Prostate gland (tissue), 2 donors: ENCODE measurements around the gene SERBP1. TPM values are rescaled to one million over a fixed set of nuclear protein-coding genes. Genes with fewer than 3 reads are reported as not detected.
"Not testable (repeated sequence)": the region's sequence is repeated elsewhere in the genome, so short reads cannot be mapped to it uniquely, and the experiment has no call there.

Experiments
- DNase-seq: peaks from one replicate; pipeline ENCODE4 v3.0.0-alpha.2; 2019; ENCODE audit warnings: low spot score
- H3K27ac ChIP-seq, 2 donors: fragments of 200-600 bp; sonication (generic); 2 replicates each; pipeline ENCODE4 v1.5.1; 2017 to 2019
- H3K27me3 ChIP-seq: fragments of 200-600 bp; sonication (generic); replicated peaks from 2 replicates; pipeline ENCODE4 v1.5.1; 2019; ENCODE audit not compliant: insufficient read depth
- H3K36me3 ChIP-seq, 2 donors: fragments of 200-600 bp; sonication (generic); 1 replicate in 1 of 2; 2 replicates in 1 of 2; pipeline versions ENCODE4 v1.5.1 to v1.8.1; 2017 to 2019
- H3K4me1 ChIP-seq: fragments of 200-600 bp; sonication (generic); replicated peaks from 2 replicates; pipeline ENCODE4 v1.5.1; 2019
- H3K4me3 ChIP-seq, 2 donors: fragments of 200-600 bp; sonication (generic); 2 replicates each; pipeline ENCODE4 v1.5.1; 2017 to 2019
- H3K9me3 ChIP-seq: fragments of 200-600 bp; sonication (generic); 2 replicates; pipeline ENCODE4 v1.5.1; 2017
- POLR2A ChIP-seq: fragments of 450-650 bp; IDR thresholded peaks from one replicate; pipeline ENCODE4 v1.6.1; 2016; ENCODE audit warnings: antibody characterized with exemption, mild to moderate bottlenecking
- POLR2AphosphoS5 ChIP-seq: sonication (generic); formaldehyde crosslinking; IDR thresholded peaks from one replicate; pipeline ENCODE4 v1.6.1; 2017; ENCODE audit warnings: antibody characterized with exemption
- WGBS: methylation state at CpG from one replicate; pipeline ENCODE4 v1.1.5; 2018; 5-methylcytosine and 5-hydroxymethylcytosine counted together
- intact Hi-C: fragments of 100-400 bp; cut with DNase I; formaldehyde crosslinking; loops from one replicate; pipeline ENCODE4 v1.14.2; 2022
- total RNA-seq, 2 donors: library from RNA; depleted of rRNA; stranded (reverse); fragments of >200 nt; gene quantifications; one replicate each; pipeline ENCODE4 v1.1.0, GENCODE V29; 2016
- TF ChIP-seq, protein P1 (sequence below), 4 experiments: fragments of 200-600 bp in 2 of 4; fragments of 450-650 bp in 2 of 4; sonication (generic) in 2 of 4; IDR thresholded peaks; 1 replicate in 3 of 4; 2 replicates in 1 of 4; pipeline ENCODE4 v1.5.1; 2016 to 2019; ENCODE audit warnings: antibody characterized with exemption in 4 of 4, mild to moderate bottlenecking in 2 of 4, moderate library complexity in 2 of 4

The SERBP1 gene
- total RNA-seq, 2 donors from 2014 or later, result 155 to 169 TPM

GRCh38 chr1:67415041-67415440 lies 15.2 kb downstream of the SERBP1 start:
- WGBS, result 91% methylated on average over 13 of the region's 13 CpGs
- H3K36me3 ChIP-seq, result peaks cover 0 to 5% of the 10 kb centered on the region in 2 donors
- TF ChIP-seq, protein P1, sequence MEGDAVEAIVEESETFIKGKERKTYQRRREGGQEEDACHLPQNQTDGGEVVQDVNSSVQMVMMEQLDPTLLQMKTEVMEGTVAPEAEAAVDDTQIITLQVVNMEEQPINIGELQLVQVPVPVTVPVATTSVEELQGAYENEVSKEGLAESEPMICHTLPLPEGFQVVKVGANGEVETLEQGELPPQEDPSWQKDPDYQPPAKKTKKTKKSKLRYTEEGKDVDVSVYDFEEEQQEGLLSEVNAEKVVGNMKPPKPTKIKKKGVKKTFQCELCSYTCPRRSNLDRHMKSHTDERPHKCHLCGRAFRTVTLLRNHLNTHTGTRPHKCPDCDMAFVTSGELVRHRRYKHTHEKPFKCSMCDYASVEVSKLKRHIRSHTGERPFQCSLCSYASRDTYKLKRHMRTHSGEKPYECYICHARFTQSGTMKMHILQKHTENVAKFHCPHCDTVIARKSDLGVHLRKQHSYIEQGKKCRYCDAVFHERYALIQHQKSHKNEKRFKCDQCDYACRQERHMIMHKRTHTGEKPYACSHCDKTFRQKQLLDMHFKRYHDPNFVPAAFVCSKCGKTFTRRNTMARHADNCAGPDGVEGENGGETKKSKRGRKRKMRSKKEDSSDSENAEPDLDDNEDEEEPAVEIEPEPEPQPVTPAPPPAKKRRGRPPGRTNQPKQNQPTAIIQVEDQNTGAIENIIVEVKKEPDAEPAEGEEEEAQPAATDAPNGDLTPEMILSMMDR (IDR thresholded peaks at IDR 0.05), result no peak
- TF ChIP-seq POLR2AphosphoS5 (no peak), POLR2A (no peak)

GRCh38 chr1:67414574-67414973 lies 15.6 kb downstream of the SERBP1 start:
- 75% methylated on average over 2 of the region's 2 CpGs for WGBS
- intact Hi-C loops, result no loop called here
- H3K4me1 ChIP-seq, result no peaks in the 10 kb centered on the region
- H3K27me3 ChIP-seq, result no peaks in the 10 kb centered on the region
- H3K4me3 ChIP-seq, result no peak overlapping the region
- DNase-seq, result no peak
- H3K36me3 ChIP-seq, result peaks cover 0 to 5% of the 10 kb centered on the region in 2 donors
- no peaks in the 10 kb centered on the region for H3K9me3 ChIP-seq
- TF ChIP-seq POLR2A (no peak), POLR2AphosphoS5 (no peak)
- TF ChIP-seq, protein P1 (IDR thresholded peaks at IDR 0.05), result no peak
- no peak overlapping the region for H3K27ac ChIP-seq

More at GRCh38 chr1:67415041-67415440, 15.2 kb downstream of the SERBP1 start:
- no peak overlapping the region for H3K4me3 ChIP-seq
- DNase-seq, result no peak
- intact Hi-C loops, result no loop called here
- no peaks in the 10 kb centered on the region for H3K9me3 ChIP-seq
- no peaks in the 10 kb centered on the region for H3K27me3 ChIP-seq
- H3K27ac ChIP-seq, result no peak overlapping the region
- no peaks in the 10 kb centered on the region for H3K4me1 ChIP-seq

DNA sequence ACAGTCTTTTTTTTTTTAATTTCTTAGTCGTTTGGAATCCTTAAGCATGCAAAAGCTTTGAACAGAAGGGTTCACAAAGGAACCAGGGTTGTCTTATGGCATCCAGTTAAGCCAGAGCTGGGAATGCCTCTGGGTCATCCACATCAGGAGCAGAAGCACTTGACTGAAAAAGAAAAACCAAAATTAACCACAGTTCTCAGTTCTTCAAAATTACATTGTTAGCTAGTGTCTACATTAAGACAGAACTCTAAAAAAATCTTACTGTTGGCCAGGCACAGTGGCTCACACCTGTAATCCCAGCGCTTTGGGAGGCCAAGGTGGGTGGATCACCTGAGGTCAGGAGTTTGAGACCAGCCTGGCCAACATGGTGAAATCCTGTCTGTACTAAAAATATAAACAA lies 17.1 kb downstream of the SERBP1 start:
- H3K27me3 ChIP-seq, DNase-seq, intact Hi-C loops, H3K27ac ChIP-seq, H3K4me3 ChIP-seq, H3K36me3 ChIP-seq, H3K9me3 ChIP-seq, H3K4me1 ChIP-seq: not testable (repeated sequence)
- WGBS, result 70% methylated on average over 2 of the region's 2 CpGs

DNA sequence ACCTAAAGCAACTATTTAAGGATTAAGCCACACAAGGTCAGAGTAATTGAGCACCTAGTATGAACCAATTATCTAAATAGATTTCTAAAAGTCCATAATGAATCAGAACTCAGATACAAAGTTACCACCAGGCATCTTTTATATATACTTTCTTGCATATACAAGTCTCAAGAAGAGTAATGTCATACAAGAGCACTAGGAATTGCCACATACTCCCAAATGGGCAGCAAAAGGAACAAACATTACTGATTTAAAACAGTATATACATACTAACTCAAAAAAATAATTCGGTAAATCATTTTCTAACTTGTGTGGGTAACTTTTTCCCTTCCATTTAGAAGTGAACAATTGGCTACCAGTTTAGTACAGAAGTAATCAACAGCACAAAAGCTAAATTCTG lies 22.1 kb downstream of the SERBP1 start:
- TF ChIP-seq, protein P1 (IDR thresholded peaks at IDR 0.05), result no peak
- TF ChIP-seq POLR2A (no peak), POLR2AphosphoS5 (no peak)
- Histone ChIP-seq H3K9me3 (no peaks in the 10 kb centered on the region), H3K27me3 (no peaks in the 10 kb centered on the region), H3K27ac (no peak overlapping the region), H3K36me3 (no peaks in the 10 kb centered on the region), H3K4me1 (no peaks in the 10 kb centered on the region), H3K4me3 (no peak overlapping the region)
- WGBS, result 95% methylated on average over 1 of the region's 1 CpG
- no peak for DNase-seq
- intact Hi-C loops, result no loop called here

DNA sequence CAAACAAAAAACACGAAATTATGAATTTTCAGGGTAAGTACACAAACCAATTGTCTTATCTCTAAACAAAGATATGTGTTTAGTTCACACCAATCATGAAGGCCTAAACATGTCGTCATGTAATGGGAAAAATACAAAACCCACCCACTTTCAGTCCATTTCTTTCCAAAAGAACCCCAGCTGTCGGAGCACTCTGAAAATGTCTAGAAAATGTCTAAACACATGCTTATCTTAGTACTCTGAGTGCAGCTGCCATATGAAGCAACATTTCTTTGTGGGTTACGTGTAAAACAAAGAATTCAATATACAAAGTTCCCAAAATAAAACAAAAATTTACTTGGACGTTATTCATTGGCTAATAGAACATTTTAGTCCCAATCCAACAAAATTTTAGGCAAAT lies 22.7 kb downstream of the SERBP1 start:
- 64% methylated on average over 5 of the region's 5 CpGs for WGBS
- Histone ChIP-seq H3K4me3 (no peak overlapping the region), H3K27me3 (no peaks in the 10 kb centered on the region), H3K36me3 (no peaks in the 10 kb centered on the region), H3K4me1 (no peaks in the 10 kb centered on the region), H3K27ac (no peak overlapping the region), H3K9me3 (no peaks in the 10 kb centered on the region)
- intact Hi-C loops, result no loop called here
- TF ChIP-seq POLR2A, result no peak
- TF ChIP-seq, protein P1 (IDR thresholded peaks at IDR 0.05), result no peak
- TF ChIP-seq POLR2AphosphoS5, result no peak
- no peak for DNase-seq
